ENCODE results near the gene STARD3.
A peak's percentile ranks its signal among the peaks of the same experiment; 100 is the strongest.

STARD3 gene

DNA sequence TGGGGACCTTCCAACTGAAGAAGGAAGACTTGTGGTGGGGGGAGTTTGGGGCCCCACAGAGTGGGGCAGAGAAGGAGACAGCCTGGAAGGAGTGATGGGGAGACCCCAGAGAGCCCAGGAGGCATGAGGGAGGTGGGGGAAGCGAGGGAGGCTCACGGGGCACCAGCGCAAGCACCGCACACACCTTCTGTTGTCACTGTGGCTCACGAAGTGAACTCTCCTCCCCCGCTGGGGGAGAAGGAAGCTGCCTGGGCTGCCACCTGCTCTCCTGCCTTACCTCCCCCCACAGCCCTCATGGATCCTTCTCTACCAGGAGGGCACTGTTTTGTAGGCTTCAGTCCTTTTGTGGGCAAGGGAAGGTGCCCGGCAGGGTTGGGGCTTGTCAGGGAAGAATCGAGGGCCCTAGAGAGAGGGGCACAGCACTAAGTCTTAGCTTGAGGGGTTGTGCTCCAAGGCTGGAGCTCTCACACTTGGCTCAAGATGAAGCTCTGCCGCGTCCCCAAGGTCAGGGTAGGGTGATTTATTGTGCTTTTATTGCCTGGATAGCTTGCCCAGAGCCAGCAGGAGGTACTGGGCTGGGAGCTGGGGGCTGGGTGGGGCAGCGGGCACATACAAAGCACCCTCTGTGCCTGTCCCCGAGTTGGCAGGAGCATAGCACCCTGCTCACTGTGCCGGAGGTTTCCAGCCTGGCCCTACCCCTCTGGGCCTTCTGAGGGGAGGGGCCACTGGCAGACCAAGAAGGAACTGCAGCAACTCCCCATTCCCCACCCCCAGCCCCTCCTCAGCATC, 4.6 kb upstream of the STARD3 start:
- DNase-seq (ENCODE audit: low spot score) (no peak), ATAC-seq (ENCODE audit: low read depth) (no peak)
- TF ChIP-seq, protein P1, sequence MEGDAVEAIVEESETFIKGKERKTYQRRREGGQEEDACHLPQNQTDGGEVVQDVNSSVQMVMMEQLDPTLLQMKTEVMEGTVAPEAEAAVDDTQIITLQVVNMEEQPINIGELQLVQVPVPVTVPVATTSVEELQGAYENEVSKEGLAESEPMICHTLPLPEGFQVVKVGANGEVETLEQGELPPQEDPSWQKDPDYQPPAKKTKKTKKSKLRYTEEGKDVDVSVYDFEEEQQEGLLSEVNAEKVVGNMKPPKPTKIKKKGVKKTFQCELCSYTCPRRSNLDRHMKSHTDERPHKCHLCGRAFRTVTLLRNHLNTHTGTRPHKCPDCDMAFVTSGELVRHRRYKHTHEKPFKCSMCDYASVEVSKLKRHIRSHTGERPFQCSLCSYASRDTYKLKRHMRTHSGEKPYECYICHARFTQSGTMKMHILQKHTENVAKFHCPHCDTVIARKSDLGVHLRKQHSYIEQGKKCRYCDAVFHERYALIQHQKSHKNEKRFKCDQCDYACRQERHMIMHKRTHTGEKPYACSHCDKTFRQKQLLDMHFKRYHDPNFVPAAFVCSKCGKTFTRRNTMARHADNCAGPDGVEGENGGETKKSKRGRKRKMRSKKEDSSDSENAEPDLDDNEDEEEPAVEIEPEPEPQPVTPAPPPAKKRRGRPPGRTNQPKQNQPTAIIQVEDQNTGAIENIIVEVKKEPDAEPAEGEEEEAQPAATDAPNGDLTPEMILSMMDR (IDR thresholded peaks at IDR 0.05; ENCODE audit: poor library complexity, severe bottlenecking) = no peak
- peaks cover 2% of the 10 kb centered on the region for H3K27me3 ChIP-seq (ENCODE audit: insufficient read depth, poor library complexity, severe bottlenecking)
- H3K36me3 ChIP-seq (ENCODE audit: low read depth) = no peaks in the 10 kb centered on the region
- peaks cover 11% of the 10 kb centered on the region for H3K4me1 ChIP-seq (ENCODE audit: insufficient read depth, poor library complexity, severe bottlenecking)
- H3K4me3 ChIP-seq (ENCODE audit: severe bottlenecking) = no peak overlapping the region
- H3K9me3 ChIP-seq (ENCODE audit: severe bottlenecking) = no peaks in the 10 kb centered on the region
- no peak overlapping the region for H3K27ac ChIP-seq (ENCODE audit: poor library complexity, severe bottlenecking)

DNA sequence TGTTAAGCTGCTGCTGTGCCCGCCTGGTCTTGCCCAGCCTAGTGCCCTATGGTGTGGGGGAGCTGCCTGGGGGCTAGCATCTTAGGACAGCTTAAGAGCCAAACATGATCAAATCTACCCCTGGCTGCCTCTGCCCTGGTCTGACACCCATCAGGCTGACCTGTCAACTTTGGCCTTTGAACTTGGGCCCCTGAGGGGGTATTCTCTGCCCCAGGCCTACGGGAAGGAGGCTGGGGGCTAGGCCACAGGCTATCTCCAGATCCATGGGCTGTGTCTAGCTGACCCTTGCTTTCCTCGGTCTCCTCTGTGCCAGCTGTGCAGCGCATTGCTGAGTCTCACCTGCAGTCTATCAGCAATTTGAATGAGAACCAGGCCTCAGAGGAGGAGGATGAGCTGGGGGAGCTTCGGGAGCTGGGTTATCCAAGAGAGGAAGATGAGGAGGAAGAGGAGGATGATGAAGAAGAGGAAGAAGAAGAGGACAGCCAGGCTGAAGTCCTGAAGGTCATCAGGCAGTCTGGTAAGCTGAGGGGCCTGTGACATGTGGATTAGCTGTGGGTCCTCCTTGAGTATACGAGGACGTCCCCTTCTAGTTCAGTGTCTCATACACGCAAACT, 3.3 kb upstream of the STARD3 start:
- TF ChIP-seq, protein P1 (IDR thresholded peaks at IDR 0.05; ENCODE audit: poor library complexity, severe bottlenecking) = no peak
- Histone ChIP-seq H3K4me1 (ENCODE audit: insufficient read depth, poor library complexity, severe bottlenecking) (peaks cover 11% of the 10 kb centered on the region), H3K27ac (ENCODE audit: poor library complexity, severe bottlenecking) (no peak overlapping the region), H3K4me3 (ENCODE audit: severe bottlenecking) (no peak overlapping the region), H3K9me3 (ENCODE audit: severe bottlenecking) (no peaks in the 10 kb centered on the region), H3K36me3 (ENCODE audit: low read depth) (no peaks in the 10 kb centered on the region), H3K27me3 (ENCODE audit: insufficient read depth, poor library complexity, severe bottlenecking) (no peaks in the 10 kb centered on the region)
- DNase-seq (ENCODE audit: low spot score) (no peak), ATAC-seq (ENCODE audit: low read depth) (no peak)

DNA sequence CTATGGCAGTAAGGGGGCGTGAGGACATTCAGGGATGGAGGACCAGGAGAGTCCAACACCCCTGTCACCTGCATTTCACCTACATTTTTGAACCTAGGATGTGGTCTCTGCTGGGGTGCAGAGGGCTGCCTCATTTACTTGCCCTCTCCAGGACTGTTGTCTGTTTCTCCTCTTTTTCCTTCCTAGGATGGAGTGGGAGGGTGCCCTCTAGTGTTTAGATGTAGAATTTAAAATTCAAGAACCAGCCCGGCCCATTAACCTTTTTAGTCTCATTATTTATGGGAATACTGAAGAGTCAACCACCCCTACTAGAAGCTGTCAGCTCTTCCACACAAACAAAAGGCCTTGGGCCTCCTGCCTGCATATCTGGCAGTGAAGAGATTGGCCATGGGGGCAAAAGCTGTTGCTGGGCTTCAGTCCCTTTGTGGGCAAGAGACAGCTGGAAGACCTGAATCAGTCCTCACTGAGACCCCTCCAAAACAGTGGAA, 2.5 kb upstream of the STARD3 start:
- no peaks in the 10 kb centered on the region for H3K9me3 ChIP-seq (ENCODE audit: severe bottlenecking)
- peaks cover 11% of the 10 kb centered on the region for H3K4me1 ChIP-seq (ENCODE audit: insufficient read depth, poor library complexity, severe bottlenecking)
- TF ChIP-seq, protein P1 (IDR thresholded peaks at IDR 0.05; ENCODE audit: poor library complexity, severe bottlenecking) = peak; percentile 87
- H3K36me3 ChIP-seq (ENCODE audit: low read depth) = no peaks in the 10 kb centered on the region
- no peak for DNase-seq (ENCODE audit: low spot score)
- ATAC-seq (ENCODE audit: low read depth) = no peak
- no peak overlapping the region for H3K4me3 ChIP-seq (ENCODE audit: severe bottlenecking)
- no peak overlapping the region for H3K27ac ChIP-seq (ENCODE audit: poor library complexity, severe bottlenecking)
- H3K27me3 ChIP-seq (ENCODE audit: insufficient read depth, poor library complexity, severe bottlenecking) = no peaks in the 10 kb centered on the region

DNA sequence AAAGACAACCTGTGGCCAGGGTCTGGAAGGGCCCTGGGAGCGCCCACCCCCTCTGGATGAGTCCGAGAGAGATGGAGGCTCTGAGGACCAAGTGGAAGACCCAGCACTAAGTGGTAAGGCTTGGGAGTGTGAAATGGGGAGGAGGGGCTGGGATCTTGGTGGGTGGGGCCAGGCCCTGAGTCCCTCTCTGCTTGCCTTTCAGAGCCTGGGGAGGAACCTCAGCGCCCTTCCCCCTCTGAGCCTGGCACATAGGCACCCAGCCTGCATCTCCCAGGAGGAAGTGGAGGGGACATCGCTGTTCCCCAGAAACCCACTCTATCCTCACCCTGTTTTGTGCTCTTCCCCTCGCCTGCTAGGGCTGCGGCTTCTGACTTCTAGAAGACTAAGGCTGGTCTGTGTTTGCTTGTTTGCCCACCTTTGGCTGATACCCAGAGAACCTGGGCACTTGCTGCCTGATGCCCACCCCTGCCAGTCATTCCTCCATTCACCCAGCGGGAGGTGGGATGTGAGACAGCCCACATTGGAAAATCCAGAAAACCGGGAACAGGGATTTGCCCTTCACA, 1.2 kb upstream of the STARD3 start:
- no peaks in the 10 kb centered on the region for H3K36me3 ChIP-seq (ENCODE audit: low read depth)
- no peaks in the 10 kb centered on the region for H3K27me3 ChIP-seq (ENCODE audit: insufficient read depth, poor library complexity, severe bottlenecking)
- no peak overlapping the region for H3K4me3 ChIP-seq (ENCODE audit: severe bottlenecking)
- no peak for ATAC-seq (ENCODE audit: low read depth)
- no peak overlapping the region for H3K27ac ChIP-seq (ENCODE audit: poor library complexity, severe bottlenecking)
- peaks cover 10% of the 10 kb centered on the region for H3K4me1 ChIP-seq (ENCODE audit: insufficient read depth, poor library complexity, severe bottlenecking)
- H3K9me3 ChIP-seq (ENCODE audit: severe bottlenecking) = no peaks in the 10 kb centered on the region
- no peak for DNase-seq (ENCODE audit: low spot score)
- TF ChIP-seq, protein P1 (IDR thresholded peaks at IDR 0.05; ENCODE audit: poor library complexity, severe bottlenecking) = no peak

Data from RWPE2 (cell line).